ENCODE results near the gene CNOT6L.

DNA sequence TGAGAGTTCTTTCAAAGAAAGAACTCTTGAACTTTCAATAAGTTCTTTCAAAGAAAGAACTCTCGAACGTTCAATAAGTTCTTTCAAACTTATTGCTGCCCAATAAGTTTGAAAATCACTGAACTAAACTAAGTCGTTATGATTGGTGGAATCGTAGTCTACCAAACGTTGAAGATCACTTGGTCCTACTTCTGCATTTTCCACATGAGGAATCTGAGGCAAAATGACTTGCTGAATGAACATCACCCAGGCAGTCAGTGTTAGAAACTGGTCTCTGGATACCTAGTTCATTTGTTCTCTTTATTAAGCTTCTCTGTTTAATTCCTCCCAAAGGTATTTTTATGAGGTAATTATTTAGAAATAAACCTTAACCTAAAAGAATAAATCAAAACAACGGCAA is 7.1 kb upstream of the CNOT6L start:
- no peak for TF ChIP-seq CEBPB (IDR thresholded peaks at IDR 0.05; ENCODE audit: low read depth)
- no peak for TF ChIP-seq RAD21 (IDR thresholded peaks at IDR 0.05; ENCODE audit: low read depth)
- no peak for TF ChIP-seq TCF7L2 (IDR thresholded peaks at IDR 0.05; ENCODE audit: borderline replicate concordance, extremely low read depth, insufficient read depth, insufficient read length)
- TF ChIP-seq POLR2AphosphoS5 (IDR thresholded peaks at IDR 0.05; ENCODE audit: low read depth, low read length), result no peak
- TF ChIP-seq, protein P1, sequence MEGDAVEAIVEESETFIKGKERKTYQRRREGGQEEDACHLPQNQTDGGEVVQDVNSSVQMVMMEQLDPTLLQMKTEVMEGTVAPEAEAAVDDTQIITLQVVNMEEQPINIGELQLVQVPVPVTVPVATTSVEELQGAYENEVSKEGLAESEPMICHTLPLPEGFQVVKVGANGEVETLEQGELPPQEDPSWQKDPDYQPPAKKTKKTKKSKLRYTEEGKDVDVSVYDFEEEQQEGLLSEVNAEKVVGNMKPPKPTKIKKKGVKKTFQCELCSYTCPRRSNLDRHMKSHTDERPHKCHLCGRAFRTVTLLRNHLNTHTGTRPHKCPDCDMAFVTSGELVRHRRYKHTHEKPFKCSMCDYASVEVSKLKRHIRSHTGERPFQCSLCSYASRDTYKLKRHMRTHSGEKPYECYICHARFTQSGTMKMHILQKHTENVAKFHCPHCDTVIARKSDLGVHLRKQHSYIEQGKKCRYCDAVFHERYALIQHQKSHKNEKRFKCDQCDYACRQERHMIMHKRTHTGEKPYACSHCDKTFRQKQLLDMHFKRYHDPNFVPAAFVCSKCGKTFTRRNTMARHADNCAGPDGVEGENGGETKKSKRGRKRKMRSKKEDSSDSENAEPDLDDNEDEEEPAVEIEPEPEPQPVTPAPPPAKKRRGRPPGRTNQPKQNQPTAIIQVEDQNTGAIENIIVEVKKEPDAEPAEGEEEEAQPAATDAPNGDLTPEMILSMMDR (IDR thresholded peaks at IDR 0.05 in 2 of 3, conservative IDR thresholded peaks at IDR 0.05 in 1 of 3; ENCODE audit: borderline replicate concordance in 1 of 3, insufficient read depth in 1 of 3, low read depth in 2 of 3, low read length in 2 of 3), result no peak
- TF ChIP-seq EZH2 (IDR thresholded peaks at IDR 0.05), result no peak
- TF ChIP-seq POLR2A (IDR thresholded peaks at IDR 0.05; ENCODE audit: borderline replicate concordance, extremely low read depth, insufficient read depth, insufficient read length), result no peak
- no peak for TF ChIP-seq EGR1 (IDR thresholded peaks at IDR 0.05; ENCODE audit: low read depth)
- TF ChIP-seq, protein P2, sequence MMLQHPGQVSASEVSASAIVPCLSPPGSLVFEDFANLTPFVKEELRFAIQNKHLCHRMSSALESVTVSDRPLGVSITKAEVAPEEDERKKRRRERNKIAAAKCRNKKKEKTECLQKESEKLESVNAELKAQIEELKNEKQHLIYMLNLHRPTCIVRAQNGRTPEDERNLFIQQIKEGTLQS (IDR thresholded peaks at IDR 0.05), result no peak
- TF ChIP-seq, protein P3, sequence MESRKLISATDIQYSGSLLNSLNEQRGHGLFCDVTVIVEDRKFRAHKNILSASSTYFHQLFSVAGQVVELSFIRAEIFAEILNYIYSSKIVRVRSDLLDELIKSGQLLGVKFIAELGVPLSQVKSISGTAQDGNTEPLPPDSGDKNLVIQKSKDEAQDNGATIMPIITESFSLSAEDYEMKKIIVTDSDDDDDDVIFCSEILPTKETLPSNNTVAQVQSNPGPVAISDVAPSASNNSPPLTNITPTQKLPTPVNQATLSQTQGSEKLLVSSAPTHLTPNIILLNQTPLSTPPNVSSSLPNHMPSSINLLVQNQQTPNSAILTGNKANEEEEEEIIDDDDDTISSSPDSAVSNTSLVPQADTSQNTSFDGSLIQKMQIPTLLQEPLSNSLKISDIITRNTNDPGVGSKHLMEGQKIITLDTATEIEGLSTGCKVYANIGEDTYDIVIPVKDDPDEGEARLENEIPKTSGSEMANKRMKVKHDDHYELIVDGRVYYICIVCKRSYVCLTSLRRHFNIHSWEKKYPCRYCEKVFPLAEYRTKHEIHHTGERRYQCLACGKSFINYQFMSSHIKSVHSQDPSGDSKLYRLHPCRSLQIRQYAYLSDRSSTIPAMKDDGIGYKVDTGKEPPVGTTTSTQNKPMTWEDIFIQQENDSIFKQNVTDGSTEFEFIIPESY (IDR thresholded peaks at IDR 0.05; ENCODE audit: extremely low read depth, insufficient replicate concordance, low read length), result no peak
- TF ChIP-seq YY1 (IDR thresholded peaks at IDR 0.05; ENCODE audit: extremely low read depth, insufficient replicate concordance, low read depth, low read length), result no peak
- no peak for TF ChIP-seq SP1 (IDR thresholded peaks at IDR 0.05; ENCODE audit: low read depth)

Measured in HCT116 (cell line).